G401.6 (cell line): ENCODE measurements around the gene TMEM87B.

ENCODE experiments used
- FAIRE-seq: peaks from 2 replicates; lab custom pipeline; 2012; peaks lifted over from hg19 to GRCh38; lab: Jason Lieb, UNC

TMEM87B gene

GRCh38 chr2:112151701-112152440 lies 96.8 kb downstream of the TMEM87B start:
- FAIRE-seq, result no peak

- FAIRE-seq, result no peak
Measured at GRCh38 chr2:112152476-112153178, 97.6 kb downstream of the TMEM87B start.

GRCh38 chr2:112153179-112153490 lies 98.1 kb downstream of the TMEM87B start:
- FAIRE-seq, result no peak

- FAIRE-seq, result no peak
Measured at GRCh38 chr2:112153501-112153900, 98.4 kb downstream of the TMEM87B start.

GRCh38 chr2:112154246-112155117 lies 99.4 kb downstream of the TMEM87B start:
- no peak for FAIRE-seq

GRCh38 chr2:112155331-112156151 lies 100.5 kb downstream of the TMEM87B start:
- no peak for FAIRE-seq

GRCh38 chr2:112156152-112156986 lies 101.3 kb downstream of the TMEM87B start:
- no peak for FAIRE-seq

GRCh38 chr2:112157472-112157871 lies 102.4 kb downstream of the TMEM87B start:
- no peak for FAIRE-seq

GRCh38 chr2:112159454-112159921 lies 104.4 kb downstream of the TMEM87B start:
- no peak for FAIRE-seq

- no peak for FAIRE-seq
Measured at GRCh38 chr2:112160283-112161250, 105.5 kb downstream of the TMEM87B start.

- FAIRE-seq, result no peak
Measured at GRCh38 chr2:112161431-112162145, 106.5 kb downstream of the TMEM87B start.

- no peak for FAIRE-seq
Measured at GRCh38 chr2:112162341-112162740, 107.3 kb downstream of the TMEM87B start.

GRCh38 chr2:112162956-112163355 lies 107.9 kb downstream of the TMEM87B start:
- no peak for FAIRE-seq

- no peak for FAIRE-seq
Measured at GRCh38 chr2:112163541-112163981, 108.5 kb downstream of the TMEM87B start.

- no peak for FAIRE-seq
Measured at GRCh38 chr2:112164876-112165275, 109.8 kb downstream of the TMEM87B start.

- no peak for FAIRE-seq
Measured at GRCh38 chr2:112165296-112165695, 110.2 kb downstream of the TMEM87B start.

- no peak for FAIRE-seq
Measured at GRCh38 chr2:112166806-112167499, 111.9 kb downstream of the TMEM87B start.

- no peak for FAIRE-seq
Measured at GRCh38 chr2:112168422-112169124, 113.5 kb downstream of the TMEM87B start.
